Right lobe of liver (tissue), 4 donors: Measurements from ENCODE around the gene NDUFA7.

Source experiments
- CTCF ChIP-seq, 4 donors: fragments of 200-600 bp in 3 of 4; fragments of 450-650 bp in 1 of 4; IDR thresholded peaks; one replicate each; pipeline versions ENCODE4 v1.5.1 to v1.8.0; 2016 to 2022; ENCODE audit warnings: antibody characterized with exemption in 4 of 4, mild to moderate bottlenecking in 2 of 4
- POLR2A ChIP-seq: fragments of 450-650 bp; IDR thresholded peaks from one replicate; pipeline ENCODE4 v1.6.1; 2017; ENCODE audit warnings: antibody characterized with exemption, mild to moderate bottlenecking
- donor health status: DM: no; HTN: no; CAD: no.
- donor health status: DM: no; HTN: no; CAD: no.
- donor health status: DM: no; HTN: yes; CAD: no.

GRCh38 chr19:8306235-8307054, 14.7 kb downstream of the NDUFA7 start:
- TF ChIP-seq CTCF (IDR thresholded peaks at IDR 0.05): no peak
- TF ChIP-seq POLR2A: no peak
